Measurements from ENCODE around the gene MAP4K4. TPM values are rescaled to one million over a fixed set of nuclear protein-coding genes. Genes with fewer than 3 reads are reported as not detected.

Gene MAP4K4
- total and polyA plus RNA-seq, 2 of the 13 experiments (the other 11 are each of a cell fraction or from before 2014, with no cell fraction given): 105 to 264 TPM

- no peak for TF ChIP-seq HCFC1 (IDR thresholded peaks at IDR 0.05; ENCODE audit: low read depth, low read length)
- no peak for TF ChIP-seq NAIF1 (CRISPR knock-in tag; IDR thresholded peaks at IDR 0.05; ENCODE audit: borderline replicate concordance)
- TF ChIP-seq ZFP1 (CRISPR knock-in tag; IDR thresholded peaks at IDR 0.05): 0 out of 2 replicates have a peak, but pooled peaks have one; percentile 41
- TF ChIP-seq ZNF496 (CRISPR knock-in tag; IDR thresholded peaks at IDR 0.05; ENCODE audit: insufficient replicate concordance): no peak
- TF ChIP-seq ZNF710 (CRISPR knock-in tag; IDR thresholded peaks at IDR 0.05; ENCODE audit: borderline replicate concordance): peak; percentile 89
- TF ChIP-seq ZSCAN20 (CRISPR knock-in tag; IDR thresholded peaks at IDR 0.05; ENCODE audit: borderline replicate concordance): peak; percentile 75
- TF ChIP-seq MXI1 (IDR thresholded peaks at IDR 0.05; ENCODE audit: borderline replicate concordance, low read depth, low read length): peak; percentile 44; the same call in 1 of the 3 replicates
- TF ChIP-seq ZNF367 (CRISPR knock-in tag; IDR thresholded peaks at IDR 0.05; ENCODE audit: borderline replicate concordance): no peak
- TF ChIP-seq ZNF605 (CRISPR knock-in tag; IDR thresholded peaks at IDR 0.05): 0 out of 2 replicates have a peak, but pooled peaks have one; percentile 32
- no peak for TF ChIP-seq JUND (CRISPR knock-in tag; IDR thresholded peaks at IDR 0.05)
- TF ChIP-seq POGZ (CRISPR knock-in tag; IDR thresholded peaks at IDR 0.05): peak; percentile 57; the same call in 1 of the 2 replicates
- peak; percentile 65; the same call in 1 of the 2 replicates for TF ChIP-seq HNF1A (IDR thresholded peaks at IDR 0.05; ENCODE audit: low read depth)
- TF ChIP-seq HNF1A (CRISPR knock-in tag; IDR thresholded peaks at IDR 0.05; ENCODE audit: borderline replicate concordance): no peak
- TF ChIP-seq ATF6 (CRISPR knock-in tag; conservative IDR thresholded peaks at IDR 0.05): 0 out of 2 replicates have a peak, but pooled peaks have one; percentile 78
- no peak for TF ChIP-seq SETDB1 (CRISPR knock-in tag; IDR thresholded peaks at IDR 0.05; ENCODE audit: borderline replicate concordance)
- no peak for TF ChIP-seq CREBL2 (CRISPR knock-in tag; IDR thresholded peaks at IDR 0.05; ENCODE audit: borderline replicate concordance)
- peak; percentile 44; the same call in 1 of the 2 replicates for TF ChIP-seq KMT2A (CRISPR knock-in tag; IDR thresholded peaks at IDR 0.05)
- peak; percentile 75 for TF ChIP-seq RCOR2 (CRISPR knock-in tag; IDR thresholded peaks at IDR 0.05)
- peak; percentile 54; the same call in 1 of the 2 replicates for TF ChIP-seq EHMT2 (IDR thresholded peaks at IDR 0.05; ENCODE audit: borderline replicate concordance, low read depth, low read length)
- no peak for TF ChIP-seq ELF1 (CRISPR knock-in tag; IDR thresholded peaks at IDR 0.05)
- peak; percentile 70; the same call in 1 of the 2 replicates for TF ChIP-seq ZNF703 (CRISPR knock-in tag; IDR thresholded peaks at IDR 0.05; ENCODE audit: borderline replicate concordance)
These were observed 69.6 kb downstream of the MAP4K4 start (continued) for GRCh38 chr2:101766871-101767739.
